HTERT RPE-1 (cell line): Measurements from ENCODE around the gene FA2H.
"Not testable (repeated sequence)": the region's sequence is repeated elsewhere in the genome, so short reads cannot be mapped to it uniquely, and the experiment has no call there.

Source experiments
- in situ Hi-C: fragments of 300-500 bp; cut with MboI; formaldehyde crosslinking; loops from 4 replicates; pipeline ENCODE4 v1.14.3; 2020; ENCODE audit warnings: low sequenced_read_pairs

FA2H gene

DNA sequence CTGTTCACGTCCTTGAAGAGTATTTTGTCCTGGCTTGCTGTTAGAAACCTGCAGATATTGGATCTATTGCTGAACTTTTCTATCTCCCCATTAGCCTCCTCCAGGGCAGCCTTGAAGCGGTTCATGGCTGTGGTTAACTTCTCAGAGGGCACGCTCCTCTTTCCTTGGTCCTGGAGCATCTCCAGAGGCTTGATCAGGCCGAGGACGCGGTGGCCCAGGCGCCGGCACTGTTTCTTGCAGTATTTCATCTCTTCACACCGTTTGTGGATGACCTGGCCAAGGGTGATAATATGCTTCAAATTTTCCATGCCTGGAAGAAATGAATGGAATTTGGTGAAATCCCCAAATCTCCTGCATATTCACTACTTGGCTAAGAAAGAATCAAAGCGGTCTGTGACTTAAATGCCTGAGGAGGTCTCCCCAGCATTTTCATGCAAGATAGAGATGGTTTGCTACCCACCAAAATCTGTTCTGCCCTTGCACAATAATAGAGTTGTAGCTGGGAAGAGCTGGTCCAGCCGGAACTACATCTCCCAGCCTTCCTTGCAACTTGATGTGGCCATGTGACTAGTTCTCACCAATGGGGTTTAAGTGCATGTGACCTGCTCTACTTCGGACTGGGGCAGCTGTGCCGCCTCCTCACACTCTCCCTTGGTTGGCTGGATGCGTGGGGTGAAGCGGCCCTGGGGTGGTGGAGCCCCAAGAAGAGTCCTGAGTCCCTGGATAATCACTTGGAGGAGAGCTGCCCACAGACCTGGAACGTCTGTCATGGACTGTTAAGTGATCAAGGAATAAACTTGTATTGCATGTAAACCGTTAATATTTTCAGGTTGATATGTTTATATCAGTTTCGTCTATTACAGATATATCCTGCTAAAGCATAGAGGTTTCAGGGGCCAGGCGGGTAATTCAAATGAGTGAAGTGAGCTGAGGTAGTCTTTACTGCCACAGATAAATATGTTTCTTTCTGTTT is 78.9 kb downstream of the FA2H start:
- in situ Hi-C loops, result no loop called here

DNA sequence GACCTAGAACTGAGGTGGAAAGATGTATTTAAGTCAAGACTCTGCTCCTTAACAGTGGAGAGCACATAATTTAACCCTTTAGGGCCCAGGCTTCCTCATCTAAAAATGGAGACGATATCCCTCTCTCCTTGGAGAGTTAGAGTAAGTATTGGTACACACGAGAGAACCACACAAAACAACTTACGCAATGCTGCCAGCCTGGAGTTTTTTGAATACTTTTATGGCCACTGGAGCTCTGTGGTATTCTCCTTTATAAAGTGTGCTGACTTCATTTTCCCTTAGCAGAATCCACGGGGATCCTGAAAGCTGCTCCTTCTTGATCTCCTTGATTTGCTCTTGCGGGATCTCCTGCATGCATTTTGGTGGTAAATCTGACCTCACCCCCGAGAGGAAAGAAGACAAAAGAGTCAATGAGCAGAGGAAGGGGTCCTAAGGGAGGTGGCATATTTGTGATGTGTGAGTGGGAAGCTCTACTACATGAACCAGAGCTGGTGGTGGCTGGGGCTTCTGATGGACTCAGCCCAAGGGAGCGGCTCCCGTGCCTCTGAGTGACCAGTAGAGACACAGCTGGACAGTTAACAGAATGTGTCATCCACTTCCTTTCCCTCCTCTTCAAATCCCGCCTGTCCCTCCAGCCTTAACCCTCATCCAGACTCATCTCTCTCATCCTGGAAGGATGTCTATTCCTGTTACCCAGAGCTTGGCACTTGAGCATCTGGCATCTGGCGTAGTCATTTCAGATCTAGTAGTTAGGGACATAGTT is 83.3 kb downstream of the FA2H start:
- in situ Hi-C loops, result no loop called here

DNA sequence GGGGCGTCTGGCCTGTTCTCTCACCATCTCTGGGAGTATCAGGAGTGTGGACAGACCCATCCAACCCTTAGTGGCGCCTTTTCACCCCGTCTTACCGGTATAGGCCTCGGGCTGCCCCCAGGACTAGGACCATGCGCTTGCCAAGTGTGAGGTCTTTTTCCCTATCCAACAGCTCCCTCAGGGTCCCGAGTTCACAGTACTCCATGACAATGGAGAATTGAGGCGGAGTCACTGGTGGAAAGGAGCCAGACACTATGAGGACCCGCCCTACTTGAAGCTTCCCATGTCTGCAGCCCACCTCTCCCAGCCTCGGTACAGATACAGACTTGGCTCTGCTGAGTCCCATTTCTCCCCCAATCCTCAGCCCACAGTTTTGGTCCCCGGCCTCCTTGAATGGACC is 92.1 kb downstream of the FA2H start:
- in situ Hi-C loops, result no loop called here

DNA sequence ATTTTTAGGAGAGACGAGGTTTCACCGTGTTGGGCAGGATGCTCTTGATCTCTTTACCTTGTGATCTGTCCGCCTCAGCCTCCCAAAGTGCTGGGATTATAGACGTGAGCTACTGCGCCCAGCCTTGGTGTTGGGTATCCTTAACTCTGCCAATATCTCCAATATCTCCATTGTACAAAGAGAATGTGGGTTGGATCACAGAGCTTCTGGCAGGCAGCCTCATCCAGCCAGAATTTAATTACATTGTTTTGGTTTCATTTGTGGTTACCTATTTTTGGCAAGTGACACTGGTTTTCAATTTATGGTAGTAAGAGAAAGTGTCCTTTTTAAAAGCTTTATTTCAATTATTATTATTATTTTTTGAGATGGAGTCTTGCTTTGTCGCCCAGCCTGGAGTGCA is 93.9 kb downstream of the FA2H start:
- in situ Hi-C loops, result no loop called here

DNA sequence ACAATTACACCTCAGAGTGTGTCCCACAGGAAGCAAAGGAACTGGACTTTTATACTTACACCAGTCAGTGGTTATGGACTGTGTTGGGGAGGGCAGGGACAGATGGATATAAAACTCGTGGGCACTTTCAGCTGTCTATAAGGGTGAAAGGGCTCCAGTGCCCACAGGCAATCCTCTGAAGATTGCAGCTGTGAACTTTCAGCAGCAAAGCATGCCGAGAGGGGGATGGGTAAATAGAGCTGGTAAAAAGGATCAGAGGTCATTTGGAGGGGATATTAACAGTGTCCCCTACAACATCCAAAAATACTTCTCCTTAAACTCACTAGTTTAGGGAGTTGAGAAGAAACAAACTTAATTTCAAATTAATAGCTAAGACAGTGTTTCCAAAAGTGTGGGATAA is 94.6 kb downstream of the FA2H start:
- in situ Hi-C loops, result no loop called here

DNA sequence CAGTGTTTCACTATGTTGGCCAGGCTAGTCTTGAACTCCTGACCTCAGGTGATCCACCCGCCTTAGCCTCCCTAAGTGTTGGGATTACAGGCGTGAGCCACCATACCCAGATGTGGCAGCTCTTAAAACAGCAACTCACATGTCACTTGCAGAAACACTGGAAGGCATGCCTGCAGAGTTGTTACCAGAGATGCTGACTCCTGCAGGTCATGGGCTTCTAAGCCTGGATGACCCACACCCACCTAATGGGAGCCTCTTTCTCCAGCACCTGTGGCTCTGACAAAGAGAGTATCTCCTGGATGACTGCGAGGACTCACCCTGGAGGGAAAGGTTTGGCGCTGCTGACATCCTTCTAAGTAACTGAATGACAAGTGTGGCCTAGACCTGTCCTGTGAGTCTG is 96.8 kb downstream of the FA2H start:
- in situ Hi-C loops, result no loop called here

DNA sequence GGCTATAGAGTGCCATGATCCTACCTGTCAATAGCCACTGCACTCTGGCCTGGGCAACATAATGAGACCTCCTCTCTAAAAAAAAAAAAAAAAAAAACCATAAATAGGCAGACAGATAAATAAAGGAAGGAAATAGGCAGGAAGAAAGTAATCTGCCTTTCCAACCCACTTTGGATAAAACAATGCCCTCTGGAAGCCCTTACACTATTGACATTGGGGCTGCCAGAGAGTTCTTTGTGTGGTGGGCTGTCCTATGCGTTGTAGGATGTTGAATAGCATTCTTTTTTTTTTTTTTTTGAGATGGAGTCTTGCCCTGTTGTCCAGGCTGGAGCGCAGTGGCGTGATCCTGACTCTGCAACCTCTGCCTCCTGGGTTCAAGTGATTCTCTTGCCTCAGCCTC is 100.7 kb downstream of the FA2H start:
- in situ Hi-C loops, result no loop called here

DNA sequence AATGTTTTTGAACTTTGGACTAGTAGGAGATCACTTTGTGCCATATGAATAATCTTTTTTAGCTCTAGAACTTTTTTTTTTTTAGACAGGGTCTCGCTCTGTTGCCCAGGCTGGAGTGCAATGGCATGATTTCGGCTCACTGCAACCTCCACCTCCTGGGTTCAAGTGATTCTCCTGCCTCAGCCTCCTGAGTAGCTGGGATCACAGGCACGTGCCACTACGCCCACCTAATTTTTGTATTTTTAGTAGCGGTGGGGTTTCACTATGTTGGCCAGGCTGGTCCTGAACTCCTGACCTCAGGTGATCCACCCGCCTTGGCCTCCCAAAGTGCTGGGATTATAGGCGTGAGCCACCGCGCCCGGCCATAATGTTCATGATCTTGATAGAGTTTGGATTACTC is 105.7 kb downstream of the FA2H start:
- in situ Hi-C loops, result not testable (repeated sequence)

DNA sequence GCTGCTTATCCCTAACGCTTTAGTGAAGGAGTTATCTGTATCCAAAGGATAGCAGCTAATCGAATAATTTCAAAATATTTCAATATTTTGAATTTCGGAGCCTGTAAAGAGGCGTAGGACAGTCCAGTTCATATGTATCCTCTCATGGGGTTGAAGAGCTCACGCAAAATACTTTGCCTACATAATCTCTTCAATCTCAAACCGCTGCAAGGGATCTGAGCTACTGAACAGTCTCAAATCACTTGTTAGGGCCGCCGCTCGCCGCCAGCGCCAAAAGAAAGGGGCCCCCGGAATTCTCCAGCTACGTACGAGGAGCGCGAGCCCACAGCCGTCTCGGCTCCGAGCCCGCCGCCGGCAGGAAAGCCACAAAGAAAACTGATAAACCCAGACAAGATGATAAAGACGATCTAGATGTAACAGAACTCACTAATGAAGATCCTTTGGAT is 107.3 kb downstream of the FA2H start:
- in situ Hi-C loops, result no loop called here

DNA sequence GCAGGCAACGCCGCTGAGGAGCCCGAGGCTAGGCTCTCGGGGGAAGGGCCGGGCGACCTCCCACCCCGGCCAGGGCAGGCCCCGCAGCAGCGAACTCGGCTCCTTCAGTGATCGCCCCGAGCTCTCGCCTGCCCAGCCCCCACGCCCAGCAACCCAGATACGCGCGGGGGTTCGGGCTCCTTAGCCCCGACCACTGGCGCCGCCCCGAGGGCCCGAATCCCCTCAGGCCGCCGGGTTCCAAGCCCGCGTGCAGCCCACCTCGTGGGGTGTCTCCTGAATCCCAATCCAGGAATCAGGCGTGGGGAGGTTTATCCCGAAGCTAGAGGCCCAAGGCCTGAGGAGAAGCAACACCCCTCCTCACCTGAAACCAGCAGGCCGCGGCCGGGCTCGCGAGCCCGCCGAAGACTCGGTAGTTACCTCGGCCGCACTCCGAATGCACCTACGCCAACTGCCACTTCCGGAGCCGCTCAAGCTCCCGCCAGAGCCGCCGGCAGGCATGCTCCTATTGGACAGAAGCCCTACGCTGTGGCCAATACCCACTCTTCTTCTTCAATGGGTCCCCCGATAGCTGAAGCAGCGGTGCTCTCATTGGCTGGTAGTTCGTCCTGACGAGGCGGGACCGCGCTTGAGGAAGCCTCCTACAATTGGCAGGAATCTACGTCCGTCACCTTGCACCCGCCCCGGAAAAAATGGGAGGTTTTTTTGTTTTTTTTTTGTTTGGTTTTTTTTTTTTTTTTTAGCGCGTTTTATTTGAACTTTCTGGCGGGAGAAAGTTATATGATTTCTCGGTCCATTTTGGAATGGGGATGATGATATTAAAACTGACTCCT is 108.0 kb downstream of the FA2H start, which contains the start of gene RFWD3:
Gene RFWD3, minus strand, starts transcription at position 453 of the 830 bp plus-strand sequence. CDS start 5,428 bp downstream, outside the sequence.
- in situ Hi-C loops, result no loop called here

DNA sequence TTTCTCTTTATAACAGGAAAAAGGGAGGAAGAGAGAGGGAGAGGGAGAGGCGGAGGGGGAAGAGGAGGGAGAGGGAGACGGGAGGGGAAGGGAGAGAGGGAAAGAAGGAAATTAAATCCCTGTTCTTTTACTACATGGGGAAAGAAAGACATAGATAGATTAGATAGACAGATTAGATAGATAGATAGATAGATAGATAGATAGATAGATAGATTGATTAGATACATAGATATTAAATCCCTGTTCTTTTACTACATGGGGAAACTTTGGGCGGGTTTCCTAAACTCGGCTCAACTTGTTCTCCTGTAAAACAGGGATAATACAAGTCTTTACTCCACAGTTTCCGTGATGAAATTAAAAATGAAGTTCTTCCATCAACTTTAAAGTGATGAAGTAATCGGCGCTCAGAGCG is 108.6 kb downstream of the FA2H start:
- in situ Hi-C loops, result no loop called here
